NCI-H1092 treated with DMSO at 0.1 percent for 48 hours (cell line): ENCODE data around the gene DDIT3.
A peak's percentile ranks its signal among the peaks of the same experiment; 100 is the strongest.
"Not testable (repeated sequence)": the region's sequence is repeated elsewhere in the genome, so short reads cannot be mapped to it uniquely, and the experiment has no call there.

Experiments
- DNase-seq: peaks from one replicate; lab custom pipeline; 2025; lab: John Stamatoyannopoulos, UW

DDIT3 gene, protein sequence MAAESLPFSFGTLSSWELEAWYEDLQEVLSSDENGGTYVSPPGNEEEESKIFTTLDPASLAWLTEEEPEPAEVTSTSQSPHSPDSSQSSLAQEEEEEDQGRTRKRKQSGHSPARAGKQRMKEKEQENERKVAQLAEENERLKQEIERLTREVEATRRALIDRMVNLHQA

DNA sequence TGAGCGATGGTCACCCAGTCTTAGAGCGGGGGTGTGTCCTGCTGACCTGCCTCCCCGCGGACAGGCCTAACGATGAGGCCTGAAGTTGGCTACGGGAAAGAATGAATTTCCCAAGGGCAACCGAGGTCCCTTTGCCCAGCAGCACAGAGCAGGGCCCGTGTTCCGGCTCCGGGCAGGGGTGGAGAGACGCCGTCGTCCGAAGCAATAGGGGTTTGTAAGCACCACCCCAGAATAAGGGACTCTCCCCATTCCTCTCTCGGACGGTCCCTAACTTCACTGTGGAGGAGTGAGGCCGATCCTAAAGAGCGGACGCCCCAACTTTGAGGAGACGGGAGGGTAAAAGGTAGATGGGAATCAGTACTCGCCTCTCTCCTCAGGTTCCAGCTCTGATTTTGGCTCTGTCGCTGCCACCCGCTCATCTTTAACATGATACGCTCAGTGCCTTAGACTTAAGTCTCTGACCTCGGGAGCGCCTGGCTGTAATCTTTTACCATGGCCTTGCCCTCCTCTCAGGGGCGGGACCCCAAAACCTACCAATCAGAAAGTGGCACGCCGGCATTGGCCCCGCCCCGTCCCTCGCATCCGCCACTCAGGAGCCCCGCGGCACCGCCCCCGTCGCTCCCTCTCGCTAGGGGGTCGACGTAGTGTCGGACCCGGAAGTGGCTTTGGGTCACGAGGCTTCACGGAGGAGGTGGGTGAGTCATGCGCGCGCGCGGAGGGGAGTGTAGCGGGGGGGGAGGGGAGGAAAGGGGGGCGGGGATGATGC, at the start of gene DDIT3:
Gene DDIT3 (minus strand): TSS at position 462 of the 766 bp plus-strand sequence. CDS start 3,108 bp downstream, outside the sequence.
- peak; percentile 96 for DNase-seq

DNA sequence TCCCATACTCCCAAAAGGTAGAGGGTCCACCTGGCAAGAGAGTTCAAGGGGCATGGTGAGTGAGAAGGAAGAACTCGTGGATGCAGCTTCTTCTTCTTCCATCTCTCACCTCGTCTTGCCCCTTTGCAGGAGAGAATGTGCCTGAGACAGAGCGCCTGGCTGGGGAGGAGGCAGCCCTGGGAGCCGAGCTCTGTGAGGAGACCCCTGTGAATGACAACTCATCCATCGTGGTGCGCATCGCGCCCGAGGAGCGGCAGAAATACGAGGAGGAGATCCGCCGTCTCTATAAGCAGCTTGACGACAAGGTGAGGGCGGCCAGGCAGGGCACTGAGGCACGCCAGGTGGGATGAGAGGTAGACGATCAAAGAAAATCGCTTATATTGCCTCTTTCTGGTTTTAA, 49.5 kb upstream of the DDIT3 start:
- DNase-seq = no peak

DNA sequence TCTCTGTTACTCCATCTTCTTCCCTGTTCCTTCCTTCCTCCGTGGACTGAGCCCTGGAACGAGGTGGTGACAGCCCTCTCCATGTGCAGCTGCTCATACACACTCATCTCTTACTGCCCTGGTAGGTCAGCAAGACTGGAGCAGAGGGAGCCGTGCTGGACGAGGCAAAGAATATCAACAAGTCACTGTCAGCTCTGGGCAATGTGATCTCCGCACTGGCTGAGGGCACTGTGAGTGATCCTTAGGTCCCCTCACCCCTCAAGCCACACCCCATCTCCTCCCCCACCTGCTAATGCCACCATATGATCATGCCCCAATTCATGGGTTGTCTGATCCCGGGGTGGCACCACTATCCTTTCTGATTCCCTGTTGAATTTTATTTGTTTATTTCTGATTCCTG, 48.5 kb upstream of the DDIT3 start:
- DNase-seq = no peak

DNA sequence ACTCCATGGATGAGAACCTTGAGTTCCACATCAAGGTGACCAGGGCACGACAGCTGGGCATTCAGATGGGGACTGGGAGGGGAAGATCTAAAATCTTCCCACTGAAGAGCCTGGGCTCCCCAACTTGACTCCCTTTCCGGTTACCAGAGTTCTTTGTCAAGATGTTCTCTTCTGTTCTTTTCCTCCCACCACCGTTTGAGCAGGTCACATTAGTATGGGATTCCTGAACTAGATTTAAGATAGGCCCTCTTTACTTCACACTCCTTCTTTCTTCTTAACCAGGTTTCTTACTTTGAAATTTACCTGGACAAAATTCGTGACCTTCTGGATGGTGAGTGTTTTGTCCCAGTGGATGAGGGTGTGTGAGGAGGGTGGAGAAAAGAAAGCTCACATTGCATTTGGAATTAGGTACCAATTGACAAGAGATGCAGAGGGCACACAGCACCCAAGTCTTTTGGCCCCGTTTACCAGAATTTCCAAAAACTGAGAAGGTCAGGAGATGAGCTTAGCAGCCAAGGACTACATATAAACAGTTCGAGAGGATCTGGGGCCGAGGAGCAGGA, 43.9 kb upstream of the DDIT3 start:
- no peak for DNase-seq

DNA sequence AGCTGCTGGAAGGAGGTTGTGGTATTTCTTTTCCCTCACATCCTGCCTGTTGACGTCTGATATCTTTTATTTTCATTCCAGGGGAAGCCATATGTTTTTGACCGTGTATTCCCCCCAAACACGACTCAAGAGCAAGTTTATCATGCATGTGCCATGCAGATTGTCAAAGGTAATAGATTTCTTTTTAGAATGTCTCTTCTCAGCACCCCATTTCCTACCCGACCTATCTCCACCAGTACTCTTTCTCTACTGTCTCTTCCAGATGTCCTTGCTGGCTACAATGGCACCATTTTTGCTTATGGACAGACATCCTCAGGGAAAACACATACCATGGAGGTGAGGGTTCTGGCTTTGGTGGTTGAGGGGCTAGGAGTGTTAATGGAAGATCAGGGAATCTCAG, 43.0 kb upstream of the DDIT3 start:
- no peak for DNase-seq

DNA sequence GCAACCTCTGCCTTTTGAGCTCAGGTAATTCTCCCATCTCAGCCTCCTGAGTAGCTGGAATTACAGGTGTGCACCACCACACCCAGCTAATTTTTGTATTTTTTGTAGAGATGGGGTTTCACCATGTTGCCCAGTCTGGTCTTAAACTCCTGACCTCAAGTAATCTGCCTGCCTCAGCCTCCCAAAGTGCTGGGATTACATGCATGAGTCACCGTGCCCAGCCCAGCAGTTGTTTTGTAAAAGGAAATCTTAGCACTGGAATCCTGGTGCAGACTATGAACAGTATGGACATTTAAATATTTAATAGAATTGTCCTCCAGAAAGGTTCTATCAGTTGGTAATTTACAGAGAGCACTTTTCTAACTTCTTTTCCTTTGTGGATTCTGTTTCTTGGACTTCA, 40.8 kb upstream of the DDIT3 start:
- DNase-seq = not testable (repeated sequence)

GRCh38 chr12:57560516-57560915, 40.2 kb upstream of the DDIT3 start:
- DNase-seq = no peak

- no peak for DNase-seq
These were observed 38.5 kb upstream of the DDIT3 start for GRCh38 chr12:57558864-57559263.

DNA sequence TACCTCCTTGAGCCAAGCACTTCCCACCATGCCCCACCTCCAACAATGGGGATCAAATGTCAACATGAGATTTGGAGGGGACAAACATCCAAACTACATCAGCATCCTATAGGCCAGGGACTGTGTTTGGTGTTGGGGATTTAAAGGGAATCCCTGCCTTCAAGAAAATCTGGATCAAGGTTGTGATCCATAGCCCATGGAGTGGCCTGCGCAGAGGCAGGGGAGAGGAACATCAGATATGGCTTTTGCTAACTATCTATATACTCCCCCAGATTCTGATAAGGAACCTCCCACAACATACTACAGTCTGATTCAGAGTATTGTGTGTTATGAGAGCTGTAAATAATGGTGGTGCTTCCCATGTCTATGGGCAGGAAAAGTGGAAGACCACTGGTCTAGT, 34.6 kb upstream of the DDIT3 start:
- DNase-seq = no peak

DNA sequence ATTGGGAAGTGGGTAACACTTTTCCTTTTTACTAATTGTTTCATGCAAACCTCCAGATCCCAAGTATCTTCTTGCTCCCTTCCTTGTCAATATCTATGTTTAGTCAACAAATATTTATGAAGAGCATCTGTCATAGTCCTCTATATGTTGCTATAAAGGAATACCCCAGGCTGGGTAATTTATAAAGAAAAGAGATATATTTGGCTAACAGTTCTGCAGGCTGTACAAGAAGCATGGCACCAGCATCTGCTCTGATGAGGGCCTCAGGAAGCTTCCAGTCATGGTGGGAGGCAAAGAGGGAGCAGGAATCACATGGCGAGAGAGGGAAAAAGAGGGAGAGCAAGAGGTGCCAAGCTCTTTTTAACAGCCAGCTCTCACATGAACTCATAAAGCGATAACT, 34.1 kb upstream of the DDIT3 start:
- DNase-seq = no peak

- DNase-seq = peak; percentile 64
These were observed 33.3 kb upstream of the DDIT3 start for GRCh38 chr12:57553343-57554202.

DNA sequence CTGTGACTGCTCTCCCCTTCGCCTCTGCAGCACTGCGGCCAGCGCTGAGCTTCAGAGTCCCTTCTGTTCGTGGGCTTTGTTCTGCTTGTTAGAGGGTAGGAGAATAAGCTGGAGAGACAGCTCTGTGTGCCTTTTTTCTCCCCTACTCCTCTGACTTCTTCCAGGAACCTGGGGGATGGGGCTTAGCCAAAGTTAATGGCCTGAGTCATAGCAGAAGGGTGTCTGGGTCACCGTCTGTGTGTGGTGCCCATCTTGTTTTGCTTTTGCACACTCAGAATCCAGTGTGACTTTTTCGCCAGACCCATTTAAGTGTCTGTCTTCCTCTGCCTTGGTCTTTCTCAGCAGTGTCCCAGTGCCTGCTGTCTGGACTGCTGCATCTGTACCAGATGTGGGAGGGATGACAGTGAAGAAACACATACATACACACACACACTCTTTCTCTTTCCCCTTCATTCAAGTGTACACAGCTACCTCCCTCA, 32.6 kb upstream of the DDIT3 start:
- DNase-seq = no peak

GRCh38 chr12:57552306-57552651, 32.0 kb upstream of the DDIT3 start:
- no peak for DNase-seq

DNA sequence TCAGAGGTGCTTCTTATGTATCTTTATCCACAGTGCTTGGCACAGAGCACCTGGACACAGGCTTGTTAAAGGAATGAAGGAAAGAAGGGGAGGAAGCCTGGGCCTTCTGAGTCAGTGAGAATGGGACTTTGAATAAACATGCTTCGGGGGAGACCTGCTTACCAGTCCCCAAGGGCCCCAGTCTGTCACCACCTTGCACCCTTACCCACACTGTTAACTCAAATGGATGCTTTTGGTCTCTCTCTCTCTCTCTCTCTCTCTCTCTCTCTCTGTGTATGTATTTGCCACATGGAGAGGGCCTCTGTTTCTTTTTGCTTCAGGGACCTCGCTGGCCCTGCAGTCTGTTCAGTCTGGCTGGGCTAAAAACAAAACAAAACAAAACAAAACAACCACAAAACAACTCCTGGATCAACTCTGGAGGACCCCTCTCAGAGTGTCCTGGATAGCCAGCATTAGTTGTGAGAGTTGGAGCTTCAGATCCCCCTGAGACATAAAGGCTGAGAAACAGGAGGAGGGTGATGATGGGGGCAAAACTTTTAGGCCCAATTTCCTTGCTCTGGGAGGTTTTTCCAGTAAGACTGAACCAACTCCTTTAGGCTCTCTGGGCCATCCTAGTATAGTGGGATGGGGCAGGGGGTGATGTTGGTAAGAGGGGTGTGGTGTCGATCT, 31.5 kb upstream of the DDIT3 start:
- no peak for DNase-seq

- DNase-seq = no peak
These were observed 30.6 kb upstream of the DDIT3 start for GRCh38 chr12:57550641-57551549.

DNA sequence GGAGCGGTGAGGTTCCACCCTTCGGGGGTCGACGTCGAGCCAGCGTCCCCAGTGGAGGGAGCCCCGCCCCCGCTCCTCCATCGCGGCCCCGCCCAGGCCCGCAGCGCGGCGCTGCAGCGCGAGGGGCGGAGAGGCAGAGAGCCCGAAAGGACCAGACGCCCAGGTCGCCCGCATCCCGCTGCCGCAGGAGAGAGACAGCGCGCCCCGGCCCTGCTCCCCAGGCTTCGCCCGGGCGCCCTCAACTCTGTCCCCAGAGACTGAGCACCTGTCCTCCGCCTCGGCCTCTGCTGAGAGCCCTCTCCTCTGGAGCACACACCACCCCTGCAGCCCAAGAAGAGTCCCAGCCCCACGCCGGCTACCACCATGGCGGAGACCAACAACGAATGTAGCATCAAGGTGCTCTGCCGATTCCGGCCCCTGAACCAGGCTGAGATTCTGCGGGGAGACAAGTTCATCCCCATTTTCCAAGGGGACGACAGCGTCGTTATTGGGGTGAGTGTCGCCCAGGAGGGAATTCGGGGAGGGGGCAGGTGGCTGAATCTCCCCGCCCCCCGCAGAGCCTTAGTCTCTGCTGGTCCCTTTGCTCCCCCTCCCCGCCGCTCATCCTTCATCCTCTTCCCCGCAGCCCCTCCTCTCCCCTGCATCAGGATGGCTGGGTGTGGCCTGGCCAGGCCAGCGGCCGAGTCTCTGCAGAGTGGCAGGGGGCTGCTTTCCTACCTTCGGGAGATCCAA, 29.8 kb upstream of the DDIT3 start, which contains the start of gene KIF5A:
Gene KIF5A (plus strand): TSS at position 136 of the 732 bp plus-strand sequence. CDS start 228 bp downstream, at position 364.
- DNase-seq = peak; percentile 27

GRCh38 chr12:57549203-57549908, 29.0 kb upstream of the DDIT3 start:
- DNase-seq = no peak

DNA sequence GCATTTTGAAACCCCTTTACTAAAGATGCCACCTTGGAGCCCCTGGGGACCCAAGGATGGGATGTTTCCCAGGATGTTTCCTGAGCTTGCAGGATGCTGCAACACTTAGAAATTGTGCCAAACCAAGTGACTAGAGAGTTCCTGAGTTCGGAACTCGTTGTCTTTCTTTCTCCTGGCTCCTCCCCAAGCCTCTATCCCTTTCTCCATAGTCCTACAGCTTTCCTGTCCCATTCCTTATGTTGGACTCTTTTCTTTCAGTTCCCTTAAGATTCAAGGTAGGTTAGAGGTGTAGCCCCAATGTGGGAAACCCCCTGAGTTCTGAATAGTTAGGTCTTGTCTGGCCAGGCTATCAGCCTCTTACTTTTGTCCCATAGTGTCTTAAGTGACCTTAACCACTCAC, 28.2 kb upstream of the DDIT3 start:
- no peak for DNase-seq

DNA sequence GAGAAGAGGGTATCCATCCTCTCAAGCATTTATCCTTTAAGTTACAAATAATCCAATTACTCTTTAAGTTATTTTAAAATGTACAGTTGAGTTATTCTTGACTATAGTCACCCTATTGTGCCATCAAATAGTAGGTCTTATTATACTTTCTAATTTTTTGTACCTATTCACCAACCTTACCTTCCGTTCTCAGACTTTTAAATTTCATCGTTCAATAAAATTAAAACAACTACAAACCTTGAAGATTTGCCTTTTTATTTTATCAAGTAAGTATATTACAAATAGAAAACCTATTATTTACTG, 27.6 kb upstream of the DDIT3 start:
- DNase-seq = no peak
